ENCODE data around the gene EP400.

The EP400 gene

GRCh38 chr12:131910302-131911027, 39.3 kb upstream of the EP400 start:
- no peak for TF ChIP-seq CTCF (conservative IDR thresholded peaks at IDR 0.05)
- H3K27ac ChIP-seq = no peak overlapping the region

GRCh38 chr12:131911028-131911650, 38.6 kb upstream of the EP400 start:
- TF ChIP-seq ZFX (IDR thresholded peaks at IDR 0.05) (no peak), CTCF (conservative IDR thresholded peaks at IDR 0.05) (no peak)
- no peak overlapping the region for H3K27ac ChIP-seq

- no peak overlapping the region for H3K27ac ChIP-seq
- TF ChIP-seq CTCF (conservative IDR thresholded peaks at IDR 0.05) (no peak), ZFX (IDR thresholded peaks at IDR 0.05) (no peak)
Measured at GRCh38 chr12:131911851-131912477, 37.8 kb upstream of the EP400 start.

- TF ChIP-seq CTCF (conservative IDR thresholded peaks at IDR 0.05) = no peak
- no peak for TF ChIP-seq ZFX (IDR thresholded peaks at IDR 0.05)
- no peak overlapping the region for H3K27ac ChIP-seq
Measured at GRCh38 chr12:131912518-131913274, 37.0 kb upstream of the EP400 start.

GRCh38 chr12:131913666-131914065, 36.1 kb upstream of the EP400 start:
- no peak overlapping the region for H3K27ac ChIP-seq
- TF ChIP-seq CTCF (conservative IDR thresholded peaks at IDR 0.05) = no peak
- TF ChIP-seq ZFX (IDR thresholded peaks at IDR 0.05) = no peak

GRCh38 chr12:131914179-131914702, 35.5 kb upstream of the EP400 start:
- TF ChIP-seq ZFX (IDR thresholded peaks at IDR 0.05) (no peak), CTCF (conservative IDR thresholded peaks at IDR 0.05) (no peak)
- H3K27ac ChIP-seq = no peak overlapping the region
